K562 (cell line): ENCODE data around the gene AP2A2. TPM values are rescaled to one million over a fixed set of nuclear protein-coding genes. Genes with fewer than 3 reads are reported as not detected.

ENCODE experiments used
- ATAC-seq: fragments of 200-7000 bp; cut with Tn5 transposase; 3 replicates; pipeline ENCODE4 v1.9.1; 2020; ENCODE audit warnings: moderate library complexity
- BruUV-seq: library from RNA; stranded (reverse); fragments of 400-500 nt; replicated peaks from 2 replicates; lab custom pipeline; 2021; lab: Mats Ljungman, UMichigan
- CTCF ChIA-PET: fragments of 300-600 bp; formaldehyde crosslinking; extraction: SDS; loops from one replicate; lab custom pipeline; 2021; ENCODE audit warnings: low intra/inter-chr PET ratio; lab: Yijun Ruan, JAX
- POLR2A ChIA-PET: fragments of 300-600, 350-650 bp; sonication (Branson Sonifier 250); formaldehyde crosslinking; extraction: SDS; loops from one replicate; lab custom pipeline; 2021; ENCODE audit warnings: antibody characterized with exemption, inconsistent platforms; lab: Yijun Ruan, JAX
- DNase-seq, 4 experiments: peaks; one replicate each; pipeline versions ENCODE4 v3.0.0 to v3.0.0-alpha.2; 2011 to 2018; ENCODE audit warnings: low spot score in 3 of 4, mixed read lengths in 3 of 4; ENCODE audit errors: extremely low read depth in 1 of 4
- FAIRE-seq: peaks from 2 replicates; lab custom pipeline; 2011; peaks lifted over from hg19 to GRCh38; lab: Jason Lieb, UNC
- H2AFZ ChIP-seq: 2 replicates; pipeline ENCODE4 v1.6.0; 2011; ENCODE audit warnings: low read depth, low read length, control low read depth, inconsistent platforms
- H3K27ac ChIP-seq: fragments of 200-600 bp; 3 replicates; pipeline ENCODE4 v1.8.0; 2011; ENCODE audit warnings: low read depth, mild to moderate bottlenecking, control low read depth, inconsistent platforms, low read length, moderate library complexity, mixed read lengths; ENCODE audit errors: extremely low read depth
- H3K27me3 ChIP-seq, 2 experiments: fragments of 300-600 bp in 1 of 2; 2 replicates in 1 of 2; 3 replicates in 1 of 2; pipeline versions ENCODE4 v1.6.0 to v1.8.0; 2011; ENCODE audit warnings: inconsistent platforms in 2 of 2, low read length in 2 of 2, mild to moderate bottlenecking in 1 of 2, mixed read lengths in 1 of 2, moderate library complexity in 1 of 2; ENCODE audit not compliant: control insufficient read depth in 2 of 2, insufficient read depth in 2 of 2
- H3K36me3 ChIP-seq: fragments of 300-600 bp; 3 replicates; pipeline ENCODE4 v1.8.0; 2011; ENCODE audit warnings: mild to moderate bottlenecking, low read length, inconsistent platforms; ENCODE audit not compliant: control insufficient read depth, insufficient read depth
- H3K4me1 ChIP-seq, 2 experiments: fragments of 200-600 bp in 1 of 2; replicated peaks in 1 of 2; 2 replicates in 1 of 2; 3 replicates in 1 of 2; pipeline versions ENCODE4 v1.5.1 to v1.8.0; 2011; ENCODE audit warnings: inconsistent platforms in 2 of 2, low read length in 2 of 2, mild to moderate bottlenecking in 1 of 2, mixed read lengths in 1 of 2, moderate library complexity in 1 of 2; ENCODE audit not compliant: control insufficient read depth in 2 of 2, insufficient read depth in 2 of 2
- H3K4me2 ChIP-seq: 2 replicates; pipeline ENCODE4 v1.6.1; 2011; ENCODE audit warnings: low read length, control low read depth, inconsistent platforms, mixed read lengths; ENCODE audit not compliant: insufficient read depth
- H3K4me3 ChIP-seq: fragments of 200-600 bp; sonication (generic), shearing (Covaris generic); 2 replicates; pipeline ENCODE4 v1.5.1; 2016; ENCODE audit warnings: control low read depth, inconsistent platforms
- H3K79me2 ChIP-seq: fragments of 200-600 bp; 3 replicates; pipeline ENCODE4 v1.8.0; 2011; ENCODE audit warnings: low read length, inconsistent platforms; ENCODE audit not compliant: control insufficient read depth, insufficient read depth
- H3K9ac ChIP-seq, 2 experiments: 2 replicates each; pipeline versions ENCODE4 v1.6.0 to v1.6.1; 2011; ENCODE audit warnings: low read depth in 2 of 2, low read length in 2 of 2, control low read depth in 1 of 2, inconsistent platforms in 1 of 2, mild to moderate bottlenecking in 1 of 2, mixed read lengths in 1 of 2; ENCODE audit not compliant: insufficient read depth in 1 of 2
- H3K9me1 ChIP-seq: one replicate; pipeline ENCODE4 v1.6.0; 2011; ENCODE audit warnings: inconsistent platforms, mild to moderate bottlenecking, low read length, moderate library complexity; ENCODE audit not compliant: control insufficient read depth, insufficient read depth
- H3K9me3 ChIP-seq: replicated peaks from 2 replicates; pipeline ENCODE4 v1.5.1; 2011; ENCODE audit warnings: low read depth, low read length, inconsistent platforms; ENCODE audit not compliant: control insufficient read depth, insufficient read depth
- H4K20me1 ChIP-seq: replicated peaks from 2 replicates; pipeline ENCODE4 v1.6.1; 2011; ENCODE audit warnings: low read length, inconsistent platforms, mixed read lengths; ENCODE audit not compliant: control insufficient read depth, insufficient read depth
- GATAD2B ChIP-seq: fragments of 450-650 bp; IDR thresholded peaks from 2 replicates; pipeline ENCODE4 v1.6.1; 2017; ENCODE audit warnings: mild to moderate bottlenecking, borderline replicate concordance
- MYNN ChIP-seq, 2 experiments: sonication (generic); formaldehyde crosslinking in 1 of 2; IDR thresholded peaks; 2 replicates each; pipeline versions ENCODE4 v1.5.0 to v1.6.1; 2016 to 2020; ENCODE audit warnings: antibody characterized with exemption in 1 of 2, missing genetic modification reagents in 1 of 2
- PHF20 ChIP-seq: fragments of 450-650 bp; IDR thresholded peaks from 2 replicates; pipeline ENCODE4 v1.6.1; 2018; ENCODE audit not compliant: partially characterized antibody
- U2AF2 ChIP-seq: fragments of 200-400 bp; formaldehyde crosslinking; optimal IDR thresholded peaks from 2 replicates; pipeline ENCODE3; 2017; ENCODE audit warnings: low read depth, mild to moderate bottlenecking, low read length
- WGBS: fragments of 100-300 bp; shearing (Covaris generic); methylation state at CpG from one replicate; pipeline ENCODE4 v1.1.6; 2016; ENCODE audit warnings: low coverage, mixed read lengths; ENCODE audit not compliant: insufficient coverage; ENCODE audit errors: missing lambda C conversion rate; 5-methylcytosine and 5-hydroxymethylcytosine counted together
- in situ Hi-C: fragments of 300-500 bp; cut with MboI; formaldehyde crosslinking; loops from 4 replicates; pipeline ENCODE4 v1.15.0; 2018; ENCODE audit warnings: inconsistent platforms, mixed read lengths
- intact Hi-C: fragments of 100-400 bp; cut with micrococcal nuclease; formaldehyde crosslinking; loops from 2 replicates; pipeline ENCODE4 v1.14.2; 2022
- polyA plus RNA-seq, 8 experiments: library from polyadenylated mRNA; depleted of rRNA in 4 of 8; stranded (reverse) in 5 of 8; unstranded in 3 of 8; fragments of >200 nt; fragmentation: Nextera tagmentation in 2 of 8; fragmentation: Illumina TruSeq in 1 of 8; extraction: Ambion mirVana in 2 of 8; extraction: Trizol in 1 of 8; gene quantifications; 2 replicates each; pipeline versions ENCODE4 v1.2.1 to v1.2.3, GENCODE V29; 2011 to 2014; ENCODE audit warnings: inconsistent platforms in 1 of 8, missing spikeins in 1 of 8
- total RNA-seq, 7 experiments: library from RNA; depleted of rRNA in 6 of 7; stranded (reverse); fragments of >200 nt in 6 of 7; fragmentation: Illumina TruSeq in 2 of 7; extraction: Trizol in 2 of 7; gene quantifications; 2 replicates each; pipeline versions ENCODE4 v1.2.1 to v1.2.3, GENCODE V29; 2011 to 2021; ENCODE audit warnings: low replicate concordance in 1 of 7
- TF ChIP-seq, protein P1 (sequence below): sonication (generic); formaldehyde crosslinking; IDR thresholded peaks from 2 replicates; pipeline ENCODE4 v1.8.0; 2022; ENCODE audit warnings: missing genetic modification reagents, mild to moderate bottlenecking, borderline replicate concordance
- TF ChIP-seq, protein P2 (sequence below): fragments of 200-800 bp; sonication (Bioruptor generic); IDR thresholded peaks from 2 replicates; pipeline ENCODE4 v1.6.1; 2016; ENCODE audit warnings: missing genetic modification characterization, missing compliant biosample characterization

AP2A2 gene
- total and polyA plus RNA-seq, 9 of the 15 experiments (the other 6 are each of a cell fraction or from before 2014, with no cell fraction given): 0.69 to 41.7 (median 15.2) TPM

DNA sequence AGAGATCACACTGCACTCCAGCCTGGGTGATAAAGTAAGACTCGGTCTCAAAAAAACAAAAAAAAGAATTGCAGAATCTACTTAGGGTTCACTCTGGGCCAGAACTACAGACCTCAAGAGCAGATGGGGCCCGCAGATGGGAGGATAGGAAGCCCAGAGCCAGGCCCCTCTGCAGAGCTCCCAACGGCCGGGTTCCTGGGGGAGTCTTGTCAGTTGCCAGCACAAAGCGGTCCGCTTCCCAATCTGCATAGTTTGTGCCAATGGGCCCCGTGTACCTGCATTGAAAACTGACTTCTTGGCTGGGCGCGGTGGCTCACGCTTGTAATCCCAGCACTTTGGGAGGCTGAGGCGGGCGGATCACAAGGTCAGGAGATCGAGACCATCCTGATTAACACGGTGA lies 13.4 kb upstream of the AP2A2 start:
- intact Hi-C loops (loop anchor here (10.0 kb wide), 1 partner anchor 67 kb away; the partner anchor contains the start of genes POLR2L and TSPAN4), in situ Hi-C loops (no loop called here)
- ChIA-PET CTCF (no interaction called here), POLR2A (interaction anchor here (0.5 to 1.1 kb wide), 2 partner anchors 10 to 13 kb away, joined by 3 to 5 read pairs; partner anchors contain the start of gene AP2A2)
- Histone ChIP-seq H4K20me1 (peaks cover 15% of the 10 kb centered on the region; the same call in 1 of the 2 replicates), H3K27ac (no peak overlapping the region), H3K4me2 (no peak overlapping the region), H3K36me3 (peaks cover 23% of the 10 kb centered on the region; the same call in 2 of the 3 replicates), H3K9me1 (no peaks in the 10 kb centered on the region), H3K27me3 (no peaks in the 10 kb centered on the region), H2AFZ (peak overlapping the region; percentile 86), H3K4me1 (peaks cover 37 to 60% of the 10 kb centered on the region in 2 experiments), H3K79me2 (peaks cover 33% of the 10 kb centered on the region), H3K4me3 (no peak overlapping the region), H3K9ac (no peak overlapping the region), H3K9me3 (no peaks in the 10 kb centered on the region)
- DNase-seq (no peak), FAIRE-seq (no peak), ATAC-seq (no peak)
- no peak for TF ChIP-seq U2AF2
- no peak for TF ChIP-seq PHF20
- TF ChIP-seq, protein P1, sequence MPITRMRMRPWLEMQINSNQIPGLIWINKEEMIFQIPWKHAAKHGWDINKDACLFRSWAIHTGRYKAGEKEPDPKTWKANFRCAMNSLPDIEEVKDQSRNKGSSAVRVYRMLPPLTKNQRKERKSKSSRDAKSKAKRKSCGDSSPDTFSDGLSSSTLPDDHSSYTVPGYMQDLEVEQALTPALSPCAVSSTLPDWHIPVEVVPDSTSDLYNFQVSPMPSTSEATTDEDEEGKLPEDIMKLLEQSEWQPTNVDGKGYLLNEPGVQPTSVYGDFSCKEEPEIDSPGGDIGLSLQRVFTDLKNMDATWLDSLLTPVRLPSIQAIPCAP (CRISPR knock-in tag): no peak
- no peak for TF ChIP-seq GATAD2B
- TF ChIP-seq, protein P2, sequence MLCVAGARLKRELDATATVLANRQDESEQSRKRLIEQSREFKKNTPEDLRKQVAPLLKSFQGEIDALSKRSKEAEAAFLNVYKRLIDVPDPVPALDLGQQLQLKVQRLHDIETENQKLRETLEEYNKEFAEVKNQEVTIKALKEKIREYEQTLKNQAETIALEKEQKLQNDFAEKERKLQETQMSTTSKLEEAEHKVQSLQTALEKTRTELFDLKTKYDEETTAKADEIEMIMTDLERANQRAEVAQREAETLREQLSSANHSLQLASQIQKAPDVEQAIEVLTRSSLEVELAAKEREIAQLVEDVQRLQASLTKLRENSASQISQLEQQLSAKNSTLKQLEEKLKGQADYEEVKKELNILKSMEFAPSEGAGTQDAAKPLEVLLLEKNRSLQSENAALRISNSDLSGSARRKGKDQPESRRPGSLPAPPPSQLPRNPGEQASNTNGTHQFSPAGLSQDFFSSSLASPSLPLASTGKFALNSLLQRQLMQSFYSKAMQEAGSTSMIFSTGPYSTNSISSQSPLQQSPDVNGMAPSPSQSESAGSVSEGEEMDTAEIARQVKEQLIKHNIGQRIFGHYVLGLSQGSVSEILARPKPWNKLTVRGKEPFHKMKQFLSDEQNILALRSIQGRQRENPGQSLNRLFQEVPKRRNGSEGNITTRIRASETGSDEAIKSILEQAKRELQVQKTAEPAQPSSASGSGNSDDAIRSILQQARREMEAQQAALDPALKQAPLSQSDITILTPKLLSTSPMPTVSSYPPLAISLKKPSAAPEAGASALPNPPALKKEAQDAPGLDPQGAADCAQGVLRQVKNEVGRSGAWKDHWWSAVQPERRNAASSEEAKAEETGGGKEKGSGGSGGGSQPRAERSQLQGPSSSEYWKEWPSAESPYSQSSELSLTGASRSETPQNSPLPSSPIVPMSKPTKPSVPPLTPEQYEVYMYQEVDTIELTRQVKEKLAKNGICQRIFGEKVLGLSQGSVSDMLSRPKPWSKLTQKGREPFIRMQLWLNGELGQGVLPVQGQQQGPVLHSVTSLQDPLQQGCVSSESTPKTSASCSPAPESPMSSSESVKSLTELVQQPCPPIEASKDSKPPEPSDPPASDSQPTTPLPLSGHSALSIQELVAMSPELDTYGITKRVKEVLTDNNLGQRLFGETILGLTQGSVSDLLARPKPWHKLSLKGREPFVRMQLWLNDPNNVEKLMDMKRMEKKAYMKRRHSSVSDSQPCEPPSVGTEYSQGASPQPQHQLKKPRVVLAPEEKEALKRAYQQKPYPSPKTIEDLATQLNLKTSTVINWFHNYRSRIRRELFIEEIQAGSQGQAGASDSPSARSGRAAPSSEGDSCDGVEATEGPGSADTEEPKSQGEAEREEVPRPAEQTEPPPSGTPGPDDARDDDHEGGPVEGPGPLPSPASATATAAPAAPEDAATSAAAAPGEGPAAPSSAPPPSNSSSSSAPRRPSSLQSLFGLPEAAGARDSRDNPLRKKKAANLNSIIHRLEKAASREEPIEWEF: no peak
- no peak for TF ChIP-seq MYNN (IDR thresholded peaks at IDR 0.05)
- TF ChIP-seq MYNN (CRISPR knock-in tag; IDR thresholded peaks at IDR 0.05): no peak
- BruUV-seq: no TSS peak
- 82% methylated on average over 8 of the region's 14 CpGs for WGBS
